ENCODE data around the gene RETREG1. TPM values are rescaled to one million over a fixed set of nuclear protein-coding genes. Genes with fewer than 3 reads are reported as not detected.

The RETREG1 gene
- total and polyA plus RNA-seq, 12 donors = 14.6 to 337 (median 216) TPM

GRCh38 chr5:16515532-16515931, 101.3 kb downstream of the RETREG1 start:
- no peaks in the 10 kb centered on the region for H3K9me3 ChIP-seq
- 46 to 79% methylated on average over 4 of the region's 4 CpGs for WGBS, 2 donors

GRCh38 chr5:16510098-16510497, 106.7 kb downstream of the RETREG1 start:
- Histone ChIP-seq H3K4me3 (no peak overlapping the region), H3K27ac (peak overlapping the region in 3 of 10 donors; percentile 88 to 96 (median 94))

More at GRCh38 chr5:16515532-16515931, 101.3 kb downstream of the RETREG1 start:
- DNase-seq (no peak), ATAC-seq (no peak)
- Histone ChIP-seq H3K4me1 (peaks cover 0 to 6% (median 0%) of the 10 kb centered on the region in 9 donors), H3K27me3 (no peaks in the 10 kb centered on the region), H3K4me3 (no peak overlapping the region), H3K36me3 (no peaks in the 10 kb centered on the region), H3K27ac (no peak overlapping the region)
- intact Hi-C loops (cut with DNase I) = no loop called here
- no peak for TF ChIP-seq CTCF (IDR thresholded peaks at IDR 0.05)

GRCh38 chr5:16508730-16509531, 107.9 kb downstream of the RETREG1 start:
- TF ChIP-seq CTCF (IDR thresholded peaks at IDR 0.05) = no peak
- Histone ChIP-seq H3K4me3 (peak overlapping the region; percentile 4 to 60 (median 48)), H3K36me3 (no peaks in the 10 kb centered on the region), H3K9me3 (no peaks in the 10 kb centered on the region), H3K4me1 (peaks cover 0 to 25% (median 7%) of the 10 kb centered on the region in 9 donors), H3K27ac (peak overlapping the region; percentile 57 to 96 (median 88)), H3K27me3 (no peaks in the 10 kb centered on the region)
- DNase-seq (peak; percentile 74 to 75), ATAC-seq (peak; percentile 84 to 95 (median 94))
- 26% methylated on average over 15 of the region's 15 CpGs for WGBS, 2 donors
- intact Hi-C loops (cut with DNase I) = loop anchor here in 4 of 10 donors (2.0 to 5.0 kb wide), 4 partner anchors 33 to 43 kb away; no protein-coding TSS in a partner anchor

More at GRCh38 chr5:16510098-16510497, 106.7 kb downstream of the RETREG1 start:
- H3K4me1 ChIP-seq = peaks cover 0 to 18% (median 7%) of the 10 kb centered on the region in 9 donors
- TF ChIP-seq CTCF (IDR thresholded peaks at IDR 0.05) = no peak
- ATAC-seq (no peak), DNase-seq (no peak)
- H3K9me3 ChIP-seq = no peaks in the 10 kb centered on the region
- H3K36me3 ChIP-seq = no peaks in the 10 kb centered on the region
- H3K27me3 ChIP-seq = no peaks in the 10 kb centered on the region
- intact Hi-C loops (cut with DNase I) = no loop called here
- 91 to 93% methylated on average over 3 of the region's 3 CpGs for WGBS, 2 donors

- no peak for DNase-seq
- peaks cover 0 to 38% (median 7%) of the 10 kb centered on the region in 9 donors for H3K4me1 ChIP-seq
- peak overlapping the region; percentile 4 to 60 (median 48) for H3K4me3 ChIP-seq
- no peaks in the 10 kb centered on the region for H3K36me3 ChIP-seq
- H3K9me3 ChIP-seq = no peaks in the 10 kb centered on the region
- TF ChIP-seq CTCF (IDR thresholded peaks at IDR 0.05) = no peak
- peak overlapping the region; percentile 57 to 96 (median 88) for H3K27ac ChIP-seq
- no peaks in the 10 kb centered on the region for H3K27me3 ChIP-seq
- intact Hi-C loops (cut with DNase I) = loop anchor here in 4 of 10 donors (2.0 to 5.0 kb wide), 4 partner anchors 35 to 45 kb away; no protein-coding TSS in a partner anchor
- no peak for ATAC-seq
Observed at GRCh38 chr5:16507716-16508115, 109.1 kb downstream of the RETREG1 start.

All from heart right ventricle (tissue), 16 donors.